Keratinocyte (primary cell): ENCODE measurements around the gene FXYD5.

Experiments used
- EZH2 ChIP-seq: IDR thresholded peaks from one replicate; pipeline ENCODE4 v1.6.1; 2012; ENCODE audit warnings: inconsistent platforms, mild to moderate bottlenecking, low read length, moderate library complexity
- TF ChIP-seq, protein P1 (sequence below), 3 experiments: IDR thresholded peaks in 1 of 3; conservative IDR thresholded peaks in 1 of 3; optimal IDR thresholded peaks in 1 of 3; 2 replicates in 2 of 3; 3 replicates in 1 of 3; pipeline versions ENCODE3 to v1.5.1; 2011; ENCODE audit warnings: low read length in 3 of 3, mild to moderate bottlenecking in 3 of 3, moderate library complexity in 2 of 3, control low read depth in 1 of 3, inconsistent platforms in 1 of 3; ENCODE audit not compliant: insufficient read depth in 2 of 3; ENCODE audit errors: extremely low read depth in 1 of 3

- TF ChIP-seq, protein P1, sequence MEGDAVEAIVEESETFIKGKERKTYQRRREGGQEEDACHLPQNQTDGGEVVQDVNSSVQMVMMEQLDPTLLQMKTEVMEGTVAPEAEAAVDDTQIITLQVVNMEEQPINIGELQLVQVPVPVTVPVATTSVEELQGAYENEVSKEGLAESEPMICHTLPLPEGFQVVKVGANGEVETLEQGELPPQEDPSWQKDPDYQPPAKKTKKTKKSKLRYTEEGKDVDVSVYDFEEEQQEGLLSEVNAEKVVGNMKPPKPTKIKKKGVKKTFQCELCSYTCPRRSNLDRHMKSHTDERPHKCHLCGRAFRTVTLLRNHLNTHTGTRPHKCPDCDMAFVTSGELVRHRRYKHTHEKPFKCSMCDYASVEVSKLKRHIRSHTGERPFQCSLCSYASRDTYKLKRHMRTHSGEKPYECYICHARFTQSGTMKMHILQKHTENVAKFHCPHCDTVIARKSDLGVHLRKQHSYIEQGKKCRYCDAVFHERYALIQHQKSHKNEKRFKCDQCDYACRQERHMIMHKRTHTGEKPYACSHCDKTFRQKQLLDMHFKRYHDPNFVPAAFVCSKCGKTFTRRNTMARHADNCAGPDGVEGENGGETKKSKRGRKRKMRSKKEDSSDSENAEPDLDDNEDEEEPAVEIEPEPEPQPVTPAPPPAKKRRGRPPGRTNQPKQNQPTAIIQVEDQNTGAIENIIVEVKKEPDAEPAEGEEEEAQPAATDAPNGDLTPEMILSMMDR (optimal IDR thresholded peaks at IDR 0.05 in 1 of 3, IDR thresholded peaks at IDR 0.05 in 1 of 3, conservative IDR thresholded peaks at IDR 0.05 in 1 of 3; ENCODE audit: extremely low read depth in 1 of 3, insufficient read depth in 2 of 3, low read length in 3 of 3): no peak
- no peak for TF ChIP-seq EZH2
Observed at GRCh38 chr19:35122687-35123551, 31.6 kb upstream of the FXYD5 start.
